Stimulated activated naive B cell treated with anti-CD40 and anti-IgM and Interleukin-4, amounts not matched to agents 10 μg/mL and 1 μg/mL and 100 μg/mL, for 72 hours (primary cell): ENCODE results near the gene PBX3.

Experiments
- ATAC-seq, 2 donors: fragments of 150-1000 bp; cut with Tn5 transposase; replicated peaks; 2 replicates each; pipeline ENCODE4 v1.10.0; 2021; ENCODE audit warnings: moderate library complexity in 1 of 2
- DNase-seq: peaks from one replicate; pipeline ENCODE4 v3.0.0; 2021
- H3K27ac Mint-ChIP-seq: one replicate; pipeline ENCODE4 v1.8.0; 2022; ENCODE audit warnings: mild to moderate bottlenecking, mixed read lengths
- H3K27me3 Mint-ChIP-seq, 2 donors: one replicate each; pipeline ENCODE4 v1.8.0; 2022; ENCODE audit warnings: mixed read lengths in 2 of 2
- H3K36me3 Mint-ChIP-seq, 2 donors: one replicate each; pipeline ENCODE4 v1.8.0; 2022; ENCODE audit warnings: mixed read lengths in 2 of 2, mild to moderate bottlenecking in 1 of 2
- H3K4me1 Mint-ChIP-seq, 2 donors: one replicate each; pipeline ENCODE4 v1.8.0; 2022; ENCODE audit warnings: mixed read lengths in 2 of 2, mild to moderate bottlenecking in 1 of 2
- H3K4me3 Mint-ChIP-seq, 2 donors: one replicate each; pipeline ENCODE4 v1.8.0; 2022; ENCODE audit warnings: mild to moderate bottlenecking in 2 of 2, mixed read lengths in 2 of 2, moderate library complexity in 1 of 2
- H3K9me3 Mint-ChIP-seq, 2 donors: one replicate each; pipeline ENCODE4 v1.8.0; 2022; ENCODE audit warnings: mixed read lengths in 2 of 2, mild to moderate bottlenecking in 1 of 2

The PBX3 gene

GRCh38 chr9:125755340-125755739, 8.2 kb downstream of the PBX3 start:
- H3K4me3 Mint-ChIP-seq: no peak overlapping the region

GRCh38 chr9:125756518-125756917, 9.3 kb downstream of the PBX3 start:
- H3K9me3 Mint-ChIP-seq: no peaks in the 10 kb centered on the region
- H3K27me3 Mint-ChIP-seq: no peaks in the 10 kb centered on the region
- no peak overlapping the region for H3K4me3 Mint-ChIP-seq
- peaks cover 11 to 12% of the 10 kb centered on the region in 2 donors for H3K36me3 Mint-ChIP-seq
- H3K4me1 Mint-ChIP-seq: peaks cover 12 to 24% of the 10 kb centered on the region in 2 donors
- H3K27ac Mint-ChIP-seq: no peak overlapping the region
- ATAC-seq (no peak), DNase-seq (no peak)

More at GRCh38 chr9:125755340-125755739, 8.2 kb downstream of the PBX3 start:
- ATAC-seq (no peak), DNase-seq (no peak)
- Mint-ChIP-seq H3K4me1 (peaks cover 15 to 30% of the 10 kb centered on the region in 2 donors), H3K9me3 (no peaks in the 10 kb centered on the region), H3K27me3 (no peaks in the 10 kb centered on the region), H3K36me3 (peaks cover 15 to 16% of the 10 kb centered on the region in 2 donors), H3K27ac (no peak overlapping the region)

GRCh38 chr9:125757834-125758233, 10.7 kb downstream of the PBX3 start:
- Mint-ChIP-seq H3K36me3 (peaks cover 7 to 10% of the 10 kb centered on the region in 2 donors), H3K27ac (no peak overlapping the region), H3K4me1 (peaks cover 12 to 28% of the 10 kb centered on the region in 2 donors), H3K4me3 (no peak overlapping the region), H3K9me3 (no peaks in the 10 kb centered on the region), H3K27me3 (no peaks in the 10 kb centered on the region)
- no peak for DNase-seq
- no peak for ATAC-seq

GRCh38 chr9:125758986-125759763, 12.0 kb downstream of the PBX3 start:
- H3K27ac Mint-ChIP-seq: peak overlapping the region; percentile 88

GRCh38 chr9:125759764-125760129, 12.6 kb downstream of the PBX3 start:
- H3K27ac Mint-ChIP-seq: peak overlapping the region; percentile 88

More at GRCh38 chr9:125758986-125759763, 12.0 kb downstream of the PBX3 start:
- peak overlapping the region; percentile 82 to 84 for H3K4me3 Mint-ChIP-seq
- H3K27me3 Mint-ChIP-seq: no peaks in the 10 kb centered on the region
- peaks cover 7 to 10% of the 10 kb centered on the region in 2 donors for H3K36me3 Mint-ChIP-seq
- peak; percentile 16 for DNase-seq
- ATAC-seq: peak; percentile 95 to 98
- H3K4me1 Mint-ChIP-seq: peaks cover 12 to 34% of the 10 kb centered on the region in 2 donors
- H3K9me3 Mint-ChIP-seq: no peaks in the 10 kb centered on the region

GRCh38 chr9:125760537-125760936, 13.4 kb downstream of the PBX3 start:
- no peaks in the 10 kb centered on the region for H3K27me3 Mint-ChIP-seq
- peaks cover 9 to 37% of the 10 kb centered on the region in 2 donors for H3K4me1 Mint-ChIP-seq

More at GRCh38 chr9:125759764-125760129, 12.6 kb downstream of the PBX3 start:
- ATAC-seq (peak; percentile 27 to 36), DNase-seq (no peak)
- Mint-ChIP-seq H3K4me3 (peak overlapping the region; percentile 82 to 84), H3K4me1 (peaks cover 12 to 34% of the 10 kb centered on the region in 2 donors), H3K9me3 (no peaks in the 10 kb centered on the region), H3K27me3 (no peaks in the 10 kb centered on the region), H3K36me3 (peaks cover 7 to 10% of the 10 kb centered on the region in 2 donors)

GRCh38 chr9:125761676-125762450, 14.7 kb downstream of the PBX3 start:
- DNase-seq (no peak), ATAC-seq (no peak)
- Mint-ChIP-seq H3K27me3 (no peaks in the 10 kb centered on the region), H3K36me3 (no peaks in the 10 kb centered on the region), H3K27ac (no peak overlapping the region), H3K4me3 (no peak overlapping the region), H3K9me3 (no peaks in the 10 kb centered on the region), H3K4me1 (peaks cover 10 to 33% of the 10 kb centered on the region in 2 donors)

More at GRCh38 chr9:125760537-125760936, 13.4 kb downstream of the PBX3 start:
- H3K36me3 Mint-ChIP-seq: peaks cover 7% of the 10 kb centered on the region in 2 donors
- no peak overlapping the region for H3K4me3 Mint-ChIP-seq
- ATAC-seq (no peak), DNase-seq (no peak)
- H3K27ac Mint-ChIP-seq: no peak overlapping the region
- H3K9me3 Mint-ChIP-seq: no peaks in the 10 kb centered on the region

- DNase-seq (no peak), ATAC-seq (no peak)
- no peak overlapping the region for H3K4me3 Mint-ChIP-seq
- H3K36me3 Mint-ChIP-seq: peaks cover 0 to 3% of the 10 kb centered on the region in 2 donors
- H3K9me3 Mint-ChIP-seq: no peaks in the 10 kb centered on the region
- H3K27ac Mint-ChIP-seq: no peak overlapping the region
- no peaks in the 10 kb centered on the region for H3K27me3 Mint-ChIP-seq
- H3K4me1 Mint-ChIP-seq: peaks cover 17 to 39% of the 10 kb centered on the region in 2 donors
Measured at GRCh38 chr9:125763394-125763801, 16.2 kb downstream of the PBX3 start.

GRCh38 chr9:125764198-125764597, 17.0 kb downstream of the PBX3 start:
- peaks cover 13 to 36% of the 10 kb centered on the region in 2 donors for H3K4me1 Mint-ChIP-seq
- no peak for DNase-seq
- H3K4me3 Mint-ChIP-seq: no peak overlapping the region
- no peak overlapping the region for H3K27ac Mint-ChIP-seq
- peaks cover 0 to 3% of the 10 kb centered on the region in 2 donors for H3K36me3 Mint-ChIP-seq
- ATAC-seq: no peak
- H3K27me3 Mint-ChIP-seq: no peaks in the 10 kb centered on the region
- no peaks in the 10 kb centered on the region for H3K9me3 Mint-ChIP-seq

- peak; percentile 61 to 64 for ATAC-seq
- H3K9me3 Mint-ChIP-seq: no peaks in the 10 kb centered on the region
Measured at GRCh38 chr9:125766468-125767221, 19.5 kb downstream of the PBX3 start.

GRCh38 chr9:125767349-125767748, 20.2 kb downstream of the PBX3 start:
- Mint-ChIP-seq H3K9me3 (no peaks in the 10 kb centered on the region), H3K36me3 (peaks cover 4 to 6% of the 10 kb centered on the region in 2 donors), H3K27me3 (no peaks in the 10 kb centered on the region), H3K4me3 (no peak overlapping the region), H3K27ac (no peak overlapping the region), H3K4me1 (peaks cover 10 to 30% of the 10 kb centered on the region in 2 donors)
- ATAC-seq (no peak), DNase-seq (no peak)

More at GRCh38 chr9:125766468-125767221, 19.5 kb downstream of the PBX3 start:
- Mint-ChIP-seq H3K36me3 (peaks cover 3 to 4% of the 10 kb centered on the region in 2 donors), H3K4me3 (no peak overlapping the region), H3K4me1 (peaks cover 9 to 33% of the 10 kb centered on the region in 2 donors), H3K27ac (no peak overlapping the region), H3K27me3 (no peaks in the 10 kb centered on the region)
- DNase-seq: no peak

- Mint-ChIP-seq H3K36me3 (peaks cover 10 to 12% of the 10 kb centered on the region in 2 donors), H3K4me1 (peaks cover 15 to 37% of the 10 kb centered on the region in 2 donors), H3K27ac (no peak overlapping the region), H3K27me3 (no peaks in the 10 kb centered on the region), H3K9me3 (peaks cover 0 to 1% of the 10 kb centered on the region in 2 donors), H3K4me3 (no peak overlapping the region)
- ATAC-seq: no peak
- no peak for DNase-seq
Measured at GRCh38 chr9:125768803-125769202, 21.6 kb downstream of the PBX3 start.

GRCh38 chr9:125771037-125771436, 23.9 kb downstream of the PBX3 start:
- H3K36me3 Mint-ChIP-seq: peaks cover 20 to 23% of the 10 kb centered on the region in 2 donors
- H3K9me3 Mint-ChIP-seq: peaks cover 0 to 1% of the 10 kb centered on the region in 2 donors
- H3K27ac Mint-ChIP-seq: no peak overlapping the region
- no peak for ATAC-seq
- no peak for DNase-seq
- no peak overlapping the region for H3K4me3 Mint-ChIP-seq
- no peaks in the 10 kb centered on the region for H3K27me3 Mint-ChIP-seq
- H3K4me1 Mint-ChIP-seq: peaks cover 19 to 39% of the 10 kb centered on the region in 2 donors

GRCh38 chr9:125772740-125773139, 25.6 kb downstream of the PBX3 start:
- Mint-ChIP-seq H3K4me3 (no peak overlapping the region), H3K27ac (peak overlapping the region; percentile 16), H3K27me3 (no peaks in the 10 kb centered on the region), H3K36me3 (peaks cover 23 to 24% of the 10 kb centered on the region in 2 donors), H3K9me3 (peaks cover 0 to 1% of the 10 kb centered on the region in 2 donors), H3K4me1 (peaks cover 14 to 30% of the 10 kb centered on the region in 2 donors)
- DNase-seq (no peak), ATAC-seq (no peak)
